ENCODE data around the gene STMN3. TPM values are rescaled to one million over a fixed set of nuclear protein-coding genes. Genes with fewer than 3 reads are reported as not detected.

The STMN3 gene
- total RNA-seq, 1 experiment from 2014 or later: 138 TPM

DNA sequence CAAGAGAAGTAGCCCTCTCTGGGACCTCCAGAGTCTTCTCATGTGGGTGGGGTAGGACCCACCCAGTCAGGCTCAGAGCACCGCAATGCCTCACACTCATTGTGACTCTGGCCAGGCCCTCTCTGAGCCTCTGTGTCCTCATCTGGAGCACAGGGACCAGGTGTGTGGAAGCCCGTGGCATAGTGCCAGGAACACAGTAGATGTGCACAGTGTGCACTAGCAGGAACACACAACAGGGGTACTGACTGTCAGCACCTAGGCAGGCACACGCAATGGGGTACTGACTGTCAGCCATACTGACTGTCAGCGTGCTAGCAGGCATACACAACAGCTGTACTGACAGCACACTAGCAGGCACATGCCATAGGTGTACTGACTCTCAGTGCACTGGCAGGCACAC is 2.0 kb upstream of the STMN3 start:
- intact Hi-C loops (cut with micrococcal nuclease): no loop called here
- H3K36me3 ChIP-seq (ENCODE audit: control insufficient read depth in 1 of 2, insufficient read depth in 2 of 2, low read length in 2 of 2): no peaks in the 10 kb centered on the region
- ChIA-PET RAD21 (ENCODE audit: low non-redundant PET in 1 of 2, low total read pairs in 2 of 2, uncharacterized antibody in 2 of 2, unreplicated experiment in 2 of 2) (no interaction called here), CTCF (no interaction called here), POLR2A (interaction anchor here (0.8 kb wide), 1 partner anchor 28 kb away, joined by 3 read pairs; the partner anchor contains the start of gene GMEB2)
- H3K9ac ChIP-seq (ENCODE audit: low read length): no peak overlapping the region
- H2AFZ ChIP-seq (ENCODE audit: low read depth, low read length, poor library complexity, severe bottlenecking): no peak overlapping the region
- TF ChIP-seq ZNF274 (IDR thresholded peaks at IDR 0.05; ENCODE audit: low read depth, low read length) (no peak), TCF7L2 (IDR thresholded peaks at IDR 0.05; ENCODE audit: borderline replicate concordance, extremely low read depth, insufficient read depth, insufficient read length) (no peak), EZH2 (IDR thresholded peaks at IDR 0.05) (no peak), RAD21 (IDR thresholded peaks at IDR 0.05; ENCODE audit: low read depth) (no peak), SP1 (IDR thresholded peaks at IDR 0.05; ENCODE audit: low read depth) (no peak), FOSL1 (IDR thresholded peaks at IDR 0.05; ENCODE audit: low read depth) (no peak), EZH2phosphoT487 (IDR thresholded peaks at IDR 0.05; ENCODE audit: borderline replicate concordance) (no peak), POLR2A (IDR thresholded peaks at IDR 0.05; ENCODE audit: borderline replicate concordance, extremely low read depth, insufficient read depth, insufficient read length) (no peak), EGR1 (IDR thresholded peaks at IDR 0.05; ENCODE audit: low read depth) (no peak), SIN3A (IDR thresholded peaks at IDR 0.05; ENCODE audit: low read depth) (no peak), YY1 (IDR thresholded peaks at IDR 0.05; ENCODE audit: extremely low read depth, insufficient replicate concordance, low read depth, low read length) (no peak), SRF (IDR thresholded peaks at IDR 0.05; ENCODE audit: low read depth) (no peak), CBX3 (IDR thresholded peaks at IDR 0.05; ENCODE audit: low read depth) (no peak), ZFX (IDR thresholded peaks at IDR 0.05) (no peak), POLR2AphosphoS5 (IDR thresholded peaks at IDR 0.05; ENCODE audit: low read depth, low read length) (no peak), CEBPB (IDR thresholded peaks at IDR 0.05; ENCODE audit: low read depth) (no peak)
- TF ChIP-seq, protein P1, sequence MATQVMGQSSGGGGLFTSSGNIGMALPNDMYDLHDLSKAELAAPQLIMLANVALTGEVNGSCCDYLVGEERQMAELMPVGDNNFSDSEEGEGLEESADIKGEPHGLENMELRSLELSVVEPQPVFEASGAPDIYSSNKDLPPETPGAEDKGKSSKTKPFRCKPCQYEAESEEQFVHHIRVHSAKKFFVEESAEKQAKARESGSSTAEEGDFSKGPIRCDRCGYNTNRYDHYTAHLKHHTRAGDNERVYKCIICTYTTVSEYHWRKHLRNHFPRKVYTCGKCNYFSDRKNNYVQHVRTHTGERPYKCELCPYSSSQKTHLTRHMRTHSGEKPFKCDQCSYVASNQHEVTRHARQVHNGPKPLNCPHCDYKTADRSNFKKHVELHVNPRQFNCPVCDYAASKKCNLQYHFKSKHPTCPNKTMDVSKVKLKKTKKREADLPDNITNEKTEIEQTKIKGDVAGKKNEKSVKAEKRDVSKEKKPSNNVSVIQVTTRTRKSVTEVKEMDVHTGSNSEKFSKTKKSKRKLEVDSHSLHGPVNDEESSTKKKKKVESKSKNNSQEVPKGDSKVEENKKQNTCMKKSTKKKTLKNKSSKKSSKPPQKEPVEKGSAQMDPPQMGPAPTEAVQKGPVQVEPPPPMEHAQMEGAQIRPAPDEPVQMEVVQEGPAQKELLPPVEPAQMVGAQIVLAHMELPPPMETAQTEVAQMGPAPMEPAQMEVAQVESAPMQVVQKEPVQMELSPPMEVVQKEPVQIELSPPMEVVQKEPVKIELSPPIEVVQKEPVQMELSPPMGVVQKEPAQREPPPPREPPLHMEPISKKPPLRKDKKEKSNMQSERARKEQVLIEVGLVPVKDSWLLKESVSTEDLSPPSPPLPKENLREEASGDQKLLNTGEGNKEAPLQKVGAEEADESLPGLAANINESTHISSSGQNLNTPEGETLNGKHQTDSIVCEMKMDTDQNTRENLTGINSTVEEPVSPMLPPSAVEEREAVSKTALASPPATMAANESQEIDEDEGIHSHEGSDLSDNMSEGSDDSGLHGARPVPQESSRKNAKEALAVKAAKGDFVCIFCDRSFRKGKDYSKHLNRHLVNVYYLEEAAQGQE (IDR thresholded peaks at IDR 0.05; ENCODE audit: low read depth): no peak
- TF ChIP-seq, protein P2, sequence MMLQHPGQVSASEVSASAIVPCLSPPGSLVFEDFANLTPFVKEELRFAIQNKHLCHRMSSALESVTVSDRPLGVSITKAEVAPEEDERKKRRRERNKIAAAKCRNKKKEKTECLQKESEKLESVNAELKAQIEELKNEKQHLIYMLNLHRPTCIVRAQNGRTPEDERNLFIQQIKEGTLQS (IDR thresholded peaks at IDR 0.05): no peak
- TF ChIP-seq, protein P3, sequence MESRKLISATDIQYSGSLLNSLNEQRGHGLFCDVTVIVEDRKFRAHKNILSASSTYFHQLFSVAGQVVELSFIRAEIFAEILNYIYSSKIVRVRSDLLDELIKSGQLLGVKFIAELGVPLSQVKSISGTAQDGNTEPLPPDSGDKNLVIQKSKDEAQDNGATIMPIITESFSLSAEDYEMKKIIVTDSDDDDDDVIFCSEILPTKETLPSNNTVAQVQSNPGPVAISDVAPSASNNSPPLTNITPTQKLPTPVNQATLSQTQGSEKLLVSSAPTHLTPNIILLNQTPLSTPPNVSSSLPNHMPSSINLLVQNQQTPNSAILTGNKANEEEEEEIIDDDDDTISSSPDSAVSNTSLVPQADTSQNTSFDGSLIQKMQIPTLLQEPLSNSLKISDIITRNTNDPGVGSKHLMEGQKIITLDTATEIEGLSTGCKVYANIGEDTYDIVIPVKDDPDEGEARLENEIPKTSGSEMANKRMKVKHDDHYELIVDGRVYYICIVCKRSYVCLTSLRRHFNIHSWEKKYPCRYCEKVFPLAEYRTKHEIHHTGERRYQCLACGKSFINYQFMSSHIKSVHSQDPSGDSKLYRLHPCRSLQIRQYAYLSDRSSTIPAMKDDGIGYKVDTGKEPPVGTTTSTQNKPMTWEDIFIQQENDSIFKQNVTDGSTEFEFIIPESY (IDR thresholded peaks at IDR 0.05; ENCODE audit: extremely low read depth, insufficient replicate concordance, low read length): no peak
- TF ChIP-seq, protein P4, sequence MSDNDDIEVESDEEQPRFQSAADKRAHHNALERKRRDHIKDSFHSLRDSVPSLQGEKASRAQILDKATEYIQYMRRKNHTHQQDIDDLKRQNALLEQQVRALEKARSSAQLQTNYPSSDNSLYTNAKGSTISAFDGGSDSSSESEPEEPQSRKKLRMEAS (IDR thresholded peaks at IDR 0.05): no peak
- H3K79me2 ChIP-seq (ENCODE audit: insufficient read depth, low read length): peaks cover 35% of the 10 kb centered on the region
- no peaks in the 10 kb centered on the region for H3K9me3 ChIP-seq (ENCODE audit: control insufficient read depth in 1 of 2, insufficient read depth in 1 of 2, low read depth in 1 of 2, low read length in 2 of 2)
- no TSS peak for BruUV-seq (replicated peaks)
- H3K27ac ChIP-seq (ENCODE audit: low read depth, low read length): no peak overlapping the region
- no peaks in the 10 kb centered on the region for H4K20me1 ChIP-seq (ENCODE audit: insufficient read depth)
- no peaks in the 10 kb centered on the region for H3K27me3 ChIP-seq (ENCODE audit: insufficient read depth, low read length)
- no peak overlapping the region for H3K4me2 ChIP-seq (ENCODE audit: low read length)
- DNase-seq (ENCODE audit: low read depth, low spot score) (no peak), ATAC-seq (no peak)
- H3K9me2 ChIP-seq (ENCODE audit: insufficient read depth): no peaks in the 10 kb centered on the region
- H3K4me1 ChIP-seq (ENCODE audit: control insufficient read depth in 1 of 2, insufficient read depth in 2 of 2, low read length in 2 of 2): peaks cover 25 to 55% of the 10 kb centered on the region in 2 experiments
- H3K4me3 ChIP-seq (replicated peaks in 1 of 2; ENCODE audit: low read depth in 1 of 2, low read length in 2 of 2): no peak overlapping the region
